Measurements from ENCODE around the gene SNX20.

The SNX20 gene

DNA sequence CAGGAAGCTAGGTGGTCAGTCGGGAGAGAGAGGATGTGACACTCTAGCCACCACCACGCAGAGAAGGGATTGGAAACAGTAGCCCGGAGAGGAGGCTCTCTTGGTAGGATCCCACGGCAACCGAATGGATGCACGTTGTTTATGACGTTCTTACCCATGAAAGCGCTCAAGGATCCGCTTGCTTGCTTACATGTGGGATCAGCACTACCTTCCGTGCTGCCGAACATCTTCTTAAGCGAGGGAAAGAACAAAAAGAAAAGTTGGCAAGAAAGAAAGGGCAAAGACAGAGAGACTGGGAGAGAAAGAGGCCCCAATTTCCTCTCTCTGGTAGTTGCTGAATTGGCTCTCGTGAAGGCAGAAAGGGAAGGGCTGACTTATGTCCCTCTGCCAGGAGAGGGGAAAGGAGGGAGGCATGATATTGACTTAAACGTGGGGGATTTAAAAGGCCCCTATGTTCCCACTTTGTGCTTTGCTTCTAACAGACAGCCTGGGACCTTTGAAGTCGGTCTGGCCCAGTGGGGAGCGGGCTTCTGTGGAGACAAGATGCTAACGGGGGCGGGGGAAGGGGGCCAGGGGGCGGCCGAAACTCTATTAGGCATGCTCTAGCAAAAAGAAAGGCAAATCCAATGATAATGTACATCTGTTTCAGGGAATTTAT lies 35.4 kb downstream of the SNX20 start:
- Histone ChIP-seq H4K20me1 (ENCODE audit: insufficient read depth, low read length) (no peaks in the 10 kb centered on the region), H3K4me1 (ENCODE audit: low read length) (no peaks in the 10 kb centered on the region), H3K4me3 (ENCODE audit: low read length) (no peak overlapping the region), H3K36me3 (replicated peaks; ENCODE audit: low read depth, low read length) (no peaks in the 10 kb centered on the region), H3K9me3 (ENCODE audit: insufficient read depth, low read length) (no peaks in the 10 kb centered on the region), H3K9ac (ENCODE audit: low read length) (no peak overlapping the region), H3K79me2 (ENCODE audit: low read length) (no peaks in the 10 kb centered on the region), H3K27me3 (ENCODE audit: low read depth, low read length) (no peaks in the 10 kb centered on the region), H3K4me2 (ENCODE audit: low read length) (no peak overlapping the region), H2AFZ (ENCODE audit: low read depth, low read length) (no peak overlapping the region), H3K27ac (ENCODE audit: low read length) (no peak overlapping the region)
- TF ChIP-seq, protein P1, sequence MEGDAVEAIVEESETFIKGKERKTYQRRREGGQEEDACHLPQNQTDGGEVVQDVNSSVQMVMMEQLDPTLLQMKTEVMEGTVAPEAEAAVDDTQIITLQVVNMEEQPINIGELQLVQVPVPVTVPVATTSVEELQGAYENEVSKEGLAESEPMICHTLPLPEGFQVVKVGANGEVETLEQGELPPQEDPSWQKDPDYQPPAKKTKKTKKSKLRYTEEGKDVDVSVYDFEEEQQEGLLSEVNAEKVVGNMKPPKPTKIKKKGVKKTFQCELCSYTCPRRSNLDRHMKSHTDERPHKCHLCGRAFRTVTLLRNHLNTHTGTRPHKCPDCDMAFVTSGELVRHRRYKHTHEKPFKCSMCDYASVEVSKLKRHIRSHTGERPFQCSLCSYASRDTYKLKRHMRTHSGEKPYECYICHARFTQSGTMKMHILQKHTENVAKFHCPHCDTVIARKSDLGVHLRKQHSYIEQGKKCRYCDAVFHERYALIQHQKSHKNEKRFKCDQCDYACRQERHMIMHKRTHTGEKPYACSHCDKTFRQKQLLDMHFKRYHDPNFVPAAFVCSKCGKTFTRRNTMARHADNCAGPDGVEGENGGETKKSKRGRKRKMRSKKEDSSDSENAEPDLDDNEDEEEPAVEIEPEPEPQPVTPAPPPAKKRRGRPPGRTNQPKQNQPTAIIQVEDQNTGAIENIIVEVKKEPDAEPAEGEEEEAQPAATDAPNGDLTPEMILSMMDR (IDR thresholded peaks at IDR 0.05; ENCODE audit: low read depth, low read length) = no peak
- TF ChIP-seq EZH2phosphoT487 (IDR thresholded peaks at IDR 0.05; ENCODE audit: low read depth) = no peak

DNA sequence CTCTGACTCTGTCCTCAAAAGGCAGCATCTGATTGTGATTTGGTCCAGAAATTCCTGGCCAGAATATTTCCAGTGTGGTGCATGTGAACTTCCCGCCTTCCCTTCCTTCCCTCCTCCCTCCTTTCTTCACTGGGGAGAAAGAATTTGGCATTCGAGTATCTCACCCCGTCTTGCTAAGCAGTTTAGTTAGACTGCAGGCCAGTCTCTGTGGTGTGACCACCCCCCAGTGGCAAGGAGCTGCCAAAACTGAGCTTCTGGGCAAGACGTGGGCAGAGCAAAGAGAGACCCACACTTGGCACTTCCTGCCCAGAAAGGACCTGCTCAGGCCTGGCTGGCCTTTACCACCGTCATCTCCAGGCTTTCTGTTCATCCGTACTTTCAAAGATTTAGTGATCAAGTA lies 36.4 kb downstream of the SNX20 start:
- no peaks in the 10 kb centered on the region for H4K20me1 ChIP-seq (ENCODE audit: insufficient read depth, low read length)
- H2AFZ ChIP-seq (ENCODE audit: low read depth, low read length) = no peak overlapping the region
- H3K27me3 ChIP-seq (ENCODE audit: low read depth, low read length) = no peaks in the 10 kb centered on the region

DNA sequence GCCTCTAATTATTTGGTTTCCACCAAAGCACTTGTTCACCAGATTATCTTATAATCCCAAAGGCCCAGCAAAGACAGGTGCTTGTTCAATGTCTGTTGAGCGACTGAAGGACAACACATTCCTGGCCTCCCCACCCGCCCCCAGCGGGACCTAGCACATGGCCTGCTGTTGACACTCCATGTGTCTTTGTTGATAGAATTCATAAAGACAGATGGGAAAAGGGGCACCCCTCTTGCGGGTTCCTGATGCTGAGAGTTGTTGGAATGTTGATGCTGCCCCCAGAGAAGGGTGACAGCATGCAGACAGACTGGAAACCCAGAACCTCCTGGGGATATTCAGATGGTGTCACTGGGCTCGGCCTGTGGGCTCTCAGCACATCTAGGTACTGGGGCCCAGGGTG lies 36.9 kb downstream of the SNX20 start:
- Histone ChIP-seq H2AFZ (ENCODE audit: low read depth, low read length) (no peak overlapping the region), H3K4me1 (ENCODE audit: low read length) (no peaks in the 10 kb centered on the region), H3K4me2 (ENCODE audit: low read length) (no peak overlapping the region), H3K4me3 (ENCODE audit: low read length) (no peak overlapping the region), H3K9ac (ENCODE audit: low read length) (no peak overlapping the region), H3K36me3 (replicated peaks; ENCODE audit: low read depth, low read length) (no peaks in the 10 kb centered on the region), H3K79me2 (ENCODE audit: low read length) (no peaks in the 10 kb centered on the region), H3K27me3 (ENCODE audit: low read depth, low read length) (no peaks in the 10 kb centered on the region), H3K27ac (ENCODE audit: low read length) (no peak overlapping the region), H3K9me3 (ENCODE audit: insufficient read depth, low read length) (no peaks in the 10 kb centered on the region), H4K20me1 (ENCODE audit: insufficient read depth, low read length) (no peaks in the 10 kb centered on the region)
- no peak for TF ChIP-seq EZH2phosphoT487 (IDR thresholded peaks at IDR 0.05; ENCODE audit: low read depth)
- TF ChIP-seq, protein P1 (IDR thresholded peaks at IDR 0.05; ENCODE audit: low read depth, low read length) = no peak

More for the DNA sequence above, 36.4 kb downstream of the SNX20 start:
- no peaks in the 10 kb centered on the region for H3K4me1 ChIP-seq (ENCODE audit: low read length)
- H3K9me3 ChIP-seq (ENCODE audit: insufficient read depth, low read length) = no peaks in the 10 kb centered on the region
- H3K79me2 ChIP-seq (ENCODE audit: low read length) = no peaks in the 10 kb centered on the region
- TF ChIP-seq, protein P1 (IDR thresholded peaks at IDR 0.05; ENCODE audit: low read depth, low read length) = peak; percentile 75
- TF ChIP-seq EZH2phosphoT487 (IDR thresholded peaks at IDR 0.05; ENCODE audit: low read depth) = no peak
- H3K27ac ChIP-seq (ENCODE audit: low read length) = no peak overlapping the region
- no peak overlapping the region for H3K4me3 ChIP-seq (ENCODE audit: low read length)
- no peak overlapping the region for H3K4me2 ChIP-seq (ENCODE audit: low read length)
- no peak overlapping the region for H3K9ac ChIP-seq (ENCODE audit: low read length)
- no peaks in the 10 kb centered on the region for H3K36me3 ChIP-seq (replicated peaks; ENCODE audit: low read depth, low read length)

DNA sequence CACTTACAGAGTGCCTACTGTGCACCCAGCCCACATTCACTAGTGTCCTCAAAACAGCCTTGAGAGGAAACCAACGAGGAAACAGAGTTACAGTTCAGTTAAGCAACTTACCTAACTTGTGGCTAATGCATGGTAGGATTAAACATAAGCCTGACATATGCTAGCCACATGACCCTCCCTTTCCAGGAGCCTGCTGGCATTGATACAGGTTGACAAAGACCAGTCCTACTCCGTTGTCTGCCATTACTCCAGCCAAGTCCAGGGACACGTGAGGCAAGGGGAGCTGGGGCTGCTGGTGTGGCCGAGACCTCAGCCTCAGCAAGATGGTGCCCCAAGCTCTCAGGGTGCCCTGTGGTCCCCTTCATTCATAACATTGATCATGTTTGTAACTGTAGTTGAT lies 37.9 kb downstream of the SNX20 start:
- H3K79me2 ChIP-seq (ENCODE audit: low read length) = no peaks in the 10 kb centered on the region
- no peak overlapping the region for H2AFZ ChIP-seq (ENCODE audit: low read depth, low read length)
- H3K27ac ChIP-seq (ENCODE audit: low read length) = no peak overlapping the region
- H3K9ac ChIP-seq (ENCODE audit: low read length) = no peak overlapping the region
- TF ChIP-seq, protein P1 (IDR thresholded peaks at IDR 0.05; ENCODE audit: low read depth, low read length) = no peak
- TF ChIP-seq EZH2phosphoT487 (IDR thresholded peaks at IDR 0.05; ENCODE audit: low read depth) = no peak
- H3K36me3 ChIP-seq (replicated peaks; ENCODE audit: low read depth, low read length) = no peaks in the 10 kb centered on the region
- H4K20me1 ChIP-seq (ENCODE audit: insufficient read depth, low read length) = no peaks in the 10 kb centered on the region
- H3K4me3 ChIP-seq (ENCODE audit: low read length) = no peak overlapping the region
- no peaks in the 10 kb centered on the region for H3K4me1 ChIP-seq (ENCODE audit: low read length)
- no peak overlapping the region for H3K4me2 ChIP-seq (ENCODE audit: low read length)
- H3K9me3 ChIP-seq (ENCODE audit: insufficient read depth, low read length) = no peaks in the 10 kb centered on the region
- no peaks in the 10 kb centered on the region for H3K27me3 ChIP-seq (ENCODE audit: low read depth, low read length)

Measured in OCI-LY3 (cell line).